ENCODE results near the gene CHN1. TPM values are rescaled to one million over a fixed set of nuclear protein-coding genes. Genes with fewer than 3 reads are reported as not detected.

Gene CHN1
- total RNA-seq, 1 experiment from 2014 or later, result 0.41 TPM

DNA sequence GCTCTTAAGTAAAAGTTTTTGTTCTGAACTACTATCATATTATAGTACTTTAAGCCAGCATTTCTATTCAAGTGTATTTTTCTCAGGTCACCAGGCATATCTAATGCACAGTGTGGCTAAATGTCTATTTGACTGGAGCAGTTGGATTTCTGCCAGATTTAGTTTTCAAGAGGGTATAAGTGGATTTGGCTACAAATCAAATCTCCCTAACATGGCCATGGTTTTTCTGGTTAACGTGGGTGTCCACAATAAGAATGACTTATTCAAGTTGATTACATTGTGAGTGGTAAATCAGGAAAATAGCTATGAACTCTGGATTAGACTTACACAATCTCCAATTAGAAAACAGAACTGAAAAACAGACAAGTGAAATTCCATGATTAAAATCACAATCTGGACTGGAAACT, 5.7 kb upstream of the CHN1 start:
- CTCF ChIA-PET, result no interaction called here
- BruUV-seq (replicated peaks), result no TSS peak
- TF ChIP-seq, protein P1, sequence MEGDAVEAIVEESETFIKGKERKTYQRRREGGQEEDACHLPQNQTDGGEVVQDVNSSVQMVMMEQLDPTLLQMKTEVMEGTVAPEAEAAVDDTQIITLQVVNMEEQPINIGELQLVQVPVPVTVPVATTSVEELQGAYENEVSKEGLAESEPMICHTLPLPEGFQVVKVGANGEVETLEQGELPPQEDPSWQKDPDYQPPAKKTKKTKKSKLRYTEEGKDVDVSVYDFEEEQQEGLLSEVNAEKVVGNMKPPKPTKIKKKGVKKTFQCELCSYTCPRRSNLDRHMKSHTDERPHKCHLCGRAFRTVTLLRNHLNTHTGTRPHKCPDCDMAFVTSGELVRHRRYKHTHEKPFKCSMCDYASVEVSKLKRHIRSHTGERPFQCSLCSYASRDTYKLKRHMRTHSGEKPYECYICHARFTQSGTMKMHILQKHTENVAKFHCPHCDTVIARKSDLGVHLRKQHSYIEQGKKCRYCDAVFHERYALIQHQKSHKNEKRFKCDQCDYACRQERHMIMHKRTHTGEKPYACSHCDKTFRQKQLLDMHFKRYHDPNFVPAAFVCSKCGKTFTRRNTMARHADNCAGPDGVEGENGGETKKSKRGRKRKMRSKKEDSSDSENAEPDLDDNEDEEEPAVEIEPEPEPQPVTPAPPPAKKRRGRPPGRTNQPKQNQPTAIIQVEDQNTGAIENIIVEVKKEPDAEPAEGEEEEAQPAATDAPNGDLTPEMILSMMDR (IDR thresholded peaks at IDR 0.05; ENCODE audit: insufficient read depth in 1 of 2, low read depth in 1 of 2, low read length in 1 of 2, severe bottlenecking in 1 of 2, unreplicated experiment in 1 of 2), result no peak
- H3K27me3 Mint-ChIP-seq (ENCODE audit: insufficient read depth, unreplicated experiment), result peaks cover 24% of the 10 kb centered on the region
- H3K4me3 Mint-ChIP-seq (ENCODE audit: unreplicated experiment), result no peak overlapping the region
- no peak overlapping the region for H3K27ac Mint-ChIP-seq (ENCODE audit: unreplicated experiment)
- H3K4me3 ChIP-seq (ENCODE audit: low read depth, low read length), result no peak overlapping the region
- POLR2A ChIA-PET, result no interaction called here
- no peaks in the 10 kb centered on the region for H3K27me3 ChIP-seq (replicated peaks; ENCODE audit: control insufficient read depth, insufficient read depth, low read length)
- no peaks in the 10 kb centered on the region for H3K4me1 ChIP-seq
- no peak for DNase-seq
- no peaks in the 10 kb centered on the region for H3K36me3 Mint-ChIP-seq (ENCODE audit: insufficient read depth, unreplicated experiment)
- intact Hi-C loops (cut with micrococcal nuclease; ENCODE audit: unreplicated experiment), result no loop called here
- H3K9me3 Mint-ChIP-seq (ENCODE audit: unreplicated experiment), result no peaks in the 10 kb centered on the region
- peaks cover 5% of the 10 kb centered on the region for H3K4me1 Mint-ChIP-seq (ENCODE audit: low read depth, unreplicated experiment)
- H3K9me3 ChIP-seq, result peaks cover 7% of the 10 kb centered on the region; the same call in 1 of the 2 replicates
- H3K36me3 ChIP-seq (ENCODE audit: control insufficient read depth, insufficient read depth, low read length), result no peaks in the 10 kb centered on the region

DNA sequence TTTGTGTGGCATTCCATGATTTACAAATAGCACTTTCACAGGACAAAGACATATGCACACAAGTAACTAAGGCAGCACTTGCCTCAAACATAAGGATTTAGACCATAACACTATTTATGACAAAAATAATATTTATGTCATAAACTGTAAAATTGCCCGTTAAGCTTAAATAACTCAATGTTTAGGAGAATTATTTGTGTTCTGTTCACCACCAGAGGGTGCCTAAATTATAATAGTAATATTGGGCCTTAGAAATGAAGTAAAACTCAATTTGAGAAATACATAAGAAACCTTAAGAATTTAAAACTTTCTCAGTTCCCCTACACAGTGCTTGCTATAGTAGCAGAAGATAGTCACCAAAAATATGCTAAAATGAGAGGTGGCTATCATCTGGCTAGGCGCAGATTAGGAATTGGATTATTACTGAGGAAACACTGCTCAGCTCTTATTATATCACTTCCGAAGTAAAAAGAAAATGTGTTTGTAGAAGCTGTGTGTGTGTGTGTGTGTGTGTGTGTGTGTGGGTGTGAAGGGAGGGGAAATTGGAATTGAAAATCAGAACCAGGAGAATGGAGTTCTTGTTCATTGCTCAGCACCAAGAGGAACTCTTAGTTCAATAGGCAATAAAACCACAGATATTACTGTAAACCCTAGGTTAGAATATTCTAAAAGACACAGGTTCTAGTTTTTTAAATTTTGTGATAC, 4.9 kb upstream of the CHN1 start:
- no peaks in the 10 kb centered on the region for H3K36me3 ChIP-seq (ENCODE audit: control insufficient read depth, insufficient read depth, low read length)
- TF ChIP-seq, protein P1 (IDR thresholded peaks at IDR 0.05; ENCODE audit: insufficient read depth in 1 of 2, low read depth in 1 of 2, low read length in 1 of 2, severe bottlenecking in 1 of 2, unreplicated experiment in 1 of 2), result no peak
- ChIA-PET POLR2A (no interaction called here), CTCF (interaction anchor here (0.6 kb wide), 2 partner anchors 239 to 564 kb away, joined by 4 to 5 read pairs; no protein-coding TSS in a partner anchor)
- H3K9me3 ChIP-seq, result peaks cover 7% of the 10 kb centered on the region; the same call in 1 of the 2 replicates
- DNase-seq, result no peak
- intact Hi-C loops (cut with micrococcal nuclease; ENCODE audit: unreplicated experiment), result no loop called here
- peaks cover 24% of the 10 kb centered on the region for H3K27me3 Mint-ChIP-seq (ENCODE audit: insufficient read depth, unreplicated experiment)
- BruUV-seq (replicated peaks), result no TSS peak
- peaks cover 5% of the 10 kb centered on the region for H3K4me1 Mint-ChIP-seq (ENCODE audit: low read depth, unreplicated experiment)
- H3K9me3 Mint-ChIP-seq (ENCODE audit: unreplicated experiment), result no peaks in the 10 kb centered on the region
- no peaks in the 10 kb centered on the region for H3K36me3 Mint-ChIP-seq (ENCODE audit: insufficient read depth, unreplicated experiment)
- H3K27me3 ChIP-seq (replicated peaks; ENCODE audit: control insufficient read depth, insufficient read depth, low read length), result no peaks in the 10 kb centered on the region
- no peak overlapping the region for H3K4me3 ChIP-seq (ENCODE audit: low read depth, low read length)
- no peaks in the 10 kb centered on the region for H3K4me1 ChIP-seq
- H3K27ac Mint-ChIP-seq (ENCODE audit: unreplicated experiment), result no peak overlapping the region
- H3K4me3 Mint-ChIP-seq (ENCODE audit: unreplicated experiment), result no peak overlapping the region

DNA sequence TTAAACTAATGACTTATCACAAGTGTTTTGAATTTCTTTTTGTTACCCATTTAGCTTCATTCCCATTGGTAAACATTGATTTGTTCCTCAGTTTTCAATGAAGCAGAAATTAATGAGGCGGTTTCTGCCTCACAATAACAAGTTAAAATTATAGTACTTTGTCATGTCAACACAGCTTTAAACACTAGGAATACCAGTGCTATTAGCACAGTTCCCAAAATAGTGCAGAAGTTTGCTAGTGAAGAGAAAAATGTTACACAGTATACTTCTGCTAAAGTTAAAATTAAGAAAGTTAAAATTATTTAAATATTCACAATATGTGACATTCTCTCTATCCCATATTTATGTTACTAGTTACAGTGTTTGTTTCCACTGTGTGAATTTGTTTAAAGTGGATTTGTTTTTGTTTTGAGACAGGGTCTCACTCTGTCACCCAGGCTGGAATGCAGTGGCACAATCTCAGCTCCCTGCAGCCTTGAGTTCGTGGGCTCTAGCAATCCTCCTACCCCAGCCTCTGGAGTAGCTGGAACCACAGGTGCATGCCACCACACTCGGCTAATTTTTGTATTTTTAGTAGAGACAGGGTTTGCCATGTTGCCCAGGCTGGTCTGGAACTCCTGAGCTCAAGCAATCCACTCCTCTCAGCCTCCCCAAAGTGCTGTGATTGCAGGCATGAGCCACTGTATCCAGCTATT, 3.8 kb upstream of the CHN1 start:
- no peak overlapping the region for H3K4me3 ChIP-seq (ENCODE audit: low read depth, low read length)
- no peak for DNase-seq
- Mint-ChIP-seq H3K36me3 (ENCODE audit: insufficient read depth, unreplicated experiment) (no peaks in the 10 kb centered on the region), H3K4me3 (ENCODE audit: unreplicated experiment) (no peak overlapping the region), H3K27me3 (ENCODE audit: insufficient read depth, unreplicated experiment) (peaks cover 24% of the 10 kb centered on the region), H3K27ac (ENCODE audit: unreplicated experiment) (no peak overlapping the region), H3K4me1 (ENCODE audit: low read depth, unreplicated experiment) (peaks cover 5% of the 10 kb centered on the region), H3K9me3 (ENCODE audit: unreplicated experiment) (no peaks in the 10 kb centered on the region)
- TF ChIP-seq, protein P1 (IDR thresholded peaks at IDR 0.05; ENCODE audit: insufficient read depth in 1 of 2, low read depth in 1 of 2, low read length in 1 of 2, severe bottlenecking in 1 of 2, unreplicated experiment in 1 of 2), result no peak
- no TSS peak for BruUV-seq (replicated peaks)
- no peaks in the 10 kb centered on the region for H3K4me1 ChIP-seq
- no peaks in the 10 kb centered on the region for H3K36me3 ChIP-seq (ENCODE audit: control insufficient read depth, insufficient read depth, low read length)
- ChIA-PET CTCF (no interaction called here), POLR2A (no interaction called here)
- intact Hi-C loops (cut with micrococcal nuclease; ENCODE audit: unreplicated experiment), result no loop called here
- H3K27me3 ChIP-seq (replicated peaks; ENCODE audit: control insufficient read depth, insufficient read depth, low read length), result no peaks in the 10 kb centered on the region; the same call in 1 of the 2 replicates
- H3K9me3 ChIP-seq, result no peaks in the 10 kb centered on the region
